Measurements from ENCODE around the gene ERBB4.

The ERBB4 gene

DNA sequence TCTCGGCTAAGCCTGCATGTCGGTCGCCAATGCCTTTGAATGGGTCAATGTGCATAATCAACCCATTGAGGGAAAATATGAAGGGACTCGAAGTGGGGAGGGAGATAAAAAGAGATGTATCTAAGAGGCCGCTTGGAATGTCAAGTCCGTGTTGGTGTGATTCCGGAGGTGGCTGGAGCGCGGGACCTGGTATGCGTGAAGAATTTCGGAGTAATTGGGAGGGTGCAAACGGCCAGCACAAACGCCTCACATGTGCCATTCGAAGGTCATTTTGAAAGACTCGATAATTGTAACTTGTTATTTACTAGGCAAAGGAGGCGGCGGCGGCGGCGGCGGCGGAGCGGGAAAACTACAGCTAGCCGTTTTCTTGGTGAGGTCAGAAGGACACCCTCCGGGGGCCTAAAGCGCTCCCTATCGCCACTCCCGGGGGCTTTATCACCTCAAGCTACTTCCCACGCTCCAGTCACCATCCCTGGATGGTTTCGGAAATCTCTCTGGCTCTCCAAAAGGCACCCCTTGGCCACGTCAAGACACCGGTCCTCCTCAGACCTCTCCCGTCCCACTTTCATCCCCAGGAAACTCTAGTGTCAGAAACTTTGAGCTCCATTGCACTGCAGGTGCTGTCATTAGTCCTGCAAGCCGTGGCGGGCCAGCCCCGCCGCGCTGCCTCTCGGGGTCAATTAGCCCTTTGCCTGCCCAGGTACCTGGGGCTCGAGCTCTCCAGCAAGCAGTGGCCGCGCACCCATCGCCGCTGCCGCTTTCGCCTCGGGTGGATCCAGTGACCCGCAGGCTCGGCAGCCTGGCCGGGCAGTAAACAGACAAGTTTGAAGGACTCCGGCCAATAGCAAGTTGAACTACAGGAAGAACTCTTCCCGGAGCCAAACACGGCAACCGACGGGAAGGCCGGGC lies 1.5 kb downstream of the ERBB4 start:
- Histone ChIP-seq H3K4me3 (IDR thresholded peaks at IDR 0.05; ENCODE audit: insufficient read depth, low read depth, low read length) (no peak overlapping the region), H4K20me1 (ENCODE audit: insufficient read depth) (no peaks in the 10 kb centered on the region), H3K27ac (no peak overlapping the region), H3K4me2 (peak overlapping the region; percentile 33; the same call in 1 of the 2 replicates), H3K79me2 (ENCODE audit: insufficient read depth, low read depth) (no peaks in the 10 kb centered on the region), H3K9ac (no peak overlapping the region), H3K27me3 (ENCODE audit: insufficient read depth, low read depth) (no peaks in the 10 kb centered on the region), H3K4me1 (ENCODE audit: low read depth, poor library complexity, severe bottlenecking) (no peaks in the 10 kb centered on the region), H2AFZ (ENCODE audit: low read depth) (peak overlapping the region; percentile 34; the same call in 1 of the 2 replicates), H3K36me3 (ENCODE audit: insufficient read depth) (no peaks in the 10 kb centered on the region)
- TF ChIP-seq, protein P1, sequence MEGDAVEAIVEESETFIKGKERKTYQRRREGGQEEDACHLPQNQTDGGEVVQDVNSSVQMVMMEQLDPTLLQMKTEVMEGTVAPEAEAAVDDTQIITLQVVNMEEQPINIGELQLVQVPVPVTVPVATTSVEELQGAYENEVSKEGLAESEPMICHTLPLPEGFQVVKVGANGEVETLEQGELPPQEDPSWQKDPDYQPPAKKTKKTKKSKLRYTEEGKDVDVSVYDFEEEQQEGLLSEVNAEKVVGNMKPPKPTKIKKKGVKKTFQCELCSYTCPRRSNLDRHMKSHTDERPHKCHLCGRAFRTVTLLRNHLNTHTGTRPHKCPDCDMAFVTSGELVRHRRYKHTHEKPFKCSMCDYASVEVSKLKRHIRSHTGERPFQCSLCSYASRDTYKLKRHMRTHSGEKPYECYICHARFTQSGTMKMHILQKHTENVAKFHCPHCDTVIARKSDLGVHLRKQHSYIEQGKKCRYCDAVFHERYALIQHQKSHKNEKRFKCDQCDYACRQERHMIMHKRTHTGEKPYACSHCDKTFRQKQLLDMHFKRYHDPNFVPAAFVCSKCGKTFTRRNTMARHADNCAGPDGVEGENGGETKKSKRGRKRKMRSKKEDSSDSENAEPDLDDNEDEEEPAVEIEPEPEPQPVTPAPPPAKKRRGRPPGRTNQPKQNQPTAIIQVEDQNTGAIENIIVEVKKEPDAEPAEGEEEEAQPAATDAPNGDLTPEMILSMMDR (conservative IDR thresholded peaks at IDR 0.05; ENCODE audit: low read depth, low read length) = no peak

DNA sequence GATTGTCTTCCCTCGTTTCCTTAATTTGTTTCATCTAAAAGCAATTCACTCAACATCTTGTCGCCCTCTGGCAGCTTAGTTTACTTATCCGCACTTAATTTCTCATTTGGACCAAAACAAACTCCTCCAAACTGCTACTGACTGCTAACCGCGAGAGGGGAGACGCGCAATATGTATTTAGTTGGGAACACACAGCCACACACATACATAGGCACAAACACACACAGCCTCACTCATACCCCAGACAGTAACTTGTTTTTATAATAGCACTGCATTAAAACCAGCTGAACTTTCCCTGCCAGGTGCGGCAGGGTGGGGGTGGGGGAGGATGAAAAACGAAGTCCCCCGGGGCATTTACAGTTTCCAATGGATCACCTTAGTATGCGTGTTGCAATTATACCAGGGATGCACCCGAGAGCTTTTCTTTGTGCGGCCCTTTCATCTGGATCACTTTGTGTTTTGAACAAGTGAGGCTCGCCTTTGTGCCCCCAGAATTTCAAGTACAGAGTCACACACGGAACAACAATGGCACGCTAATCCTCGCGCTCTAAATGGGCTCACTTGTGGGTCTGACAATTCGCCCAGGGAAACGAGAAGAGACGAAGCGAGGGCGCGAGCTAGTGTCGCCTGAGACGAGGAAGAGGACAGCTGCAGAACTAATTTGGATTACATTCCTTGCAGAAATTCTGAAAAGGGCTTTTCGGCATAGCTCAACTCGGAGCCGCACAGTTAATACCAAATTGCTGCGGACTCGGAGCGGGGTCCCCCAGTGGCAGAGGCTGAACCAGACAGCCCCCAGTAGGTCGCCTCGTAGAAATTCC lies 2.4 kb downstream of the ERBB4 start:
- TF ChIP-seq, protein P1 (conservative IDR thresholded peaks at IDR 0.05; ENCODE audit: low read depth, low read length) = no peak
- no peaks in the 10 kb centered on the region for H3K4me1 ChIP-seq (ENCODE audit: low read depth, poor library complexity, severe bottlenecking)
- no peak overlapping the region for H3K9ac ChIP-seq
- no peak overlapping the region for H3K4me3 ChIP-seq (IDR thresholded peaks at IDR 0.05; ENCODE audit: insufficient read depth, low read depth, low read length)
- H2AFZ ChIP-seq (ENCODE audit: low read depth) = no peak overlapping the region
- H3K27ac ChIP-seq = no peak overlapping the region
- no peak overlapping the region for H3K4me2 ChIP-seq
- H3K36me3 ChIP-seq (ENCODE audit: insufficient read depth) = no peaks in the 10 kb centered on the region
- no peaks in the 10 kb centered on the region for H4K20me1 ChIP-seq (ENCODE audit: insufficient read depth)
- no peaks in the 10 kb centered on the region for H3K27me3 ChIP-seq (ENCODE audit: insufficient read depth, low read depth)
- H3K79me2 ChIP-seq (ENCODE audit: insufficient read depth, low read depth) = no peaks in the 10 kb centered on the region

DNA sequence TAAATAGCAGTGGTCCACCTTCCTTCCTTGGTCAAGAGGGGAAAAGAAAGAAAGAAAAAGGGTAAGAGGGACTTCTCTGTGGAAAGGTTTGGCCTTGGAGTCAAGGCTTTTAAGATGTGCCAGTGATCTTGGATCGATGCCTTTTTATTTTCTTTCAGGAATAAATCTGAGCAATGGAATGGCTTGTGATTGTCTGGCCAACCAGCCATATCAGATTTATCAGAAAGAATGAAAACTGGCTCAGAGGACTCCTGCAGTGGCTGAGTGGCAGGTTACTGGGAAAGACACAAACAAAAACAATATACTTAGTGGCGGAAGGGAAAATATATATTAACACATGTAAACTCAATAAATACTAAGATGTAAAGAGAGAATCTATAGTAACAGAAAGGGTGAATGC lies 4.3 kb downstream of the ERBB4 start:
- TF ChIP-seq, protein P1 (conservative IDR thresholded peaks at IDR 0.05; ENCODE audit: low read depth, low read length) = no peak
- Histone ChIP-seq H3K79me2 (ENCODE audit: insufficient read depth, low read depth) (no peaks in the 10 kb centered on the region), H3K27me3 (ENCODE audit: insufficient read depth, low read depth) (no peaks in the 10 kb centered on the region), H3K4me1 (ENCODE audit: low read depth, poor library complexity, severe bottlenecking) (no peaks in the 10 kb centered on the region), H4K20me1 (ENCODE audit: insufficient read depth) (no peaks in the 10 kb centered on the region), H3K27ac (no peak overlapping the region), H3K36me3 (ENCODE audit: insufficient read depth) (no peaks in the 10 kb centered on the region), H3K4me2 (no peak overlapping the region), H3K4me3 (IDR thresholded peaks at IDR 0.05; ENCODE audit: insufficient read depth, low read depth, low read length) (no peak overlapping the region), H2AFZ (ENCODE audit: low read depth) (no peak overlapping the region), H3K9ac (no peak overlapping the region)

DNA sequence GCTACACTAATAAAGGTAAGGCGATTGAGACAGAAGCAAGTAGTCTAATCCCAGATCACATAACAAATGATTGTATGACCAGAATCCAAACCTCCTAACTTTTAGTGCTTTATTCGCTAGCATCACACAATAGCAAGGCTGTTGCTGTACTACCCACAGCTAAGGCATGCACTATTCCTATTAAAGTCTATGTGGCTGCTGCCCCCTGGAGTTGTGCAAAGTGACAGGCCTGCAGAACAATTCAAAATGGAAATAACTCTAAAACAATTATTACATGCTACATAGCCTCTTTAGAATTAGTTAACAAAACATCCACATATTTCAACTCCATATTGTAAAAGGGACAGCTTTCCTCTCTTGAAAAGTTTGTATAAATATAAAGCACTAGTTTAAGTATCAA lies 6.0 kb downstream of the ERBB4 start:
- no peak overlapping the region for H3K4me3 ChIP-seq (IDR thresholded peaks at IDR 0.05; ENCODE audit: insufficient read depth, low read depth, low read length)

More for the DNA sequence above, 6.0 kb downstream of the ERBB4 start:
- H3K27me3 ChIP-seq (ENCODE audit: insufficient read depth, low read depth) = no peaks in the 10 kb centered on the region
- H3K79me2 ChIP-seq (ENCODE audit: insufficient read depth, low read depth) = no peaks in the 10 kb centered on the region
- no peaks in the 10 kb centered on the region for H3K36me3 ChIP-seq (ENCODE audit: insufficient read depth)
- H3K27ac ChIP-seq = no peak overlapping the region
- H3K4me1 ChIP-seq (ENCODE audit: low read depth, poor library complexity, severe bottlenecking) = no peaks in the 10 kb centered on the region
- H3K4me2 ChIP-seq = no peak overlapping the region
- H4K20me1 ChIP-seq (ENCODE audit: insufficient read depth) = no peaks in the 10 kb centered on the region
- TF ChIP-seq, protein P1 (conservative IDR thresholded peaks at IDR 0.05; ENCODE audit: low read depth, low read length) = no peak
- H2AFZ ChIP-seq (ENCODE audit: low read depth) = no peak overlapping the region
- no peak overlapping the region for H3K9ac ChIP-seq

All from KMS-11 (cell line).